HG02970 (cell line): ENCODE data around the gene DSCAML1.

Experiments used
- ATAC-seq: cut with Tn5 transposase; IDR thresholded peaks from one replicate; pipeline ENCODE4 v1.9.1; 2021; ENCODE audit warnings: mild to moderate bottlenecking, moderate library complexity, moderate number of reproducible peaks; ENCODE audit not compliant: unreplicated experiment, low FRiP score

Gene DSCAML1

DNA sequence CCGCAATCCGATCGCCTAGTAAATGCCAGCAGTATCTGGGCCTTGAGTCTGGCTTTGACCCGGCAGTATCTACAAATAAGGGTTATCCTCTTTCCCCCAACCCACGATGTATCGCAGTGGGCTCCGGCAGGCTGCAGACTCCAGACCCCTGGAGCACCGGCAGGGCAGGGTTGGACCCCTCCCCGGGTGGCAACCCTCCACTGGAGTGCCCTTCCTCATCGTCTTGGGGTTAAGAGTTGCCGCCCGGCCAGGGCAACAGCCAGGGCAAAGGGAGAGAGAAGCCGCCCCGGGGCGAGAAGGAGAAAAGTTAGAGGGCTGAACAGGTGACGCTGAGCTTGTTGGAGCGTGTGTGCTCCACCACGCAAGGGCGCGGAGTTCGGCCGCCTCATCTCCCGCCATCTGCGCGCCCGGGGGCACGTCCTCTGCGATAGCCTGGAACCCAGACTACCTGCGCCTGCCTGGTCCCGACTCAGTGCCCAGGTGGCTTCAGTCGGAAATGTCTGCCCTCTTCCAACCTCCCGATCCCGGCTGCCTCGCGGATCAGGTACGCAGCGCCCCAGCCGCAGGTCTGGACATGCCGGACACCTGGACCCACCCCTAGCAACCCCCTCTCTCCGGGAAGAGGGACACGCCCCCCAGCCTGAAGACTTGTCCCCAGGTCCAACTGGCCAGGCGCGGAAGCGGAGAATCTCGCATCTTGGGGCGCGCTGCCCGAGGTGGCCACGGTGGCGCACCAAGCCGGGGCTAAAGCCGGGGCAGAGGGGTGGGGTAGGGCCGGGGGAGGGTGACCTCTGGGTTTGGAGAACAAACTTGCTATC lies 1.2 kb downstream of the DSCAML1 start:
- ATAC-seq = no peak

DNA sequence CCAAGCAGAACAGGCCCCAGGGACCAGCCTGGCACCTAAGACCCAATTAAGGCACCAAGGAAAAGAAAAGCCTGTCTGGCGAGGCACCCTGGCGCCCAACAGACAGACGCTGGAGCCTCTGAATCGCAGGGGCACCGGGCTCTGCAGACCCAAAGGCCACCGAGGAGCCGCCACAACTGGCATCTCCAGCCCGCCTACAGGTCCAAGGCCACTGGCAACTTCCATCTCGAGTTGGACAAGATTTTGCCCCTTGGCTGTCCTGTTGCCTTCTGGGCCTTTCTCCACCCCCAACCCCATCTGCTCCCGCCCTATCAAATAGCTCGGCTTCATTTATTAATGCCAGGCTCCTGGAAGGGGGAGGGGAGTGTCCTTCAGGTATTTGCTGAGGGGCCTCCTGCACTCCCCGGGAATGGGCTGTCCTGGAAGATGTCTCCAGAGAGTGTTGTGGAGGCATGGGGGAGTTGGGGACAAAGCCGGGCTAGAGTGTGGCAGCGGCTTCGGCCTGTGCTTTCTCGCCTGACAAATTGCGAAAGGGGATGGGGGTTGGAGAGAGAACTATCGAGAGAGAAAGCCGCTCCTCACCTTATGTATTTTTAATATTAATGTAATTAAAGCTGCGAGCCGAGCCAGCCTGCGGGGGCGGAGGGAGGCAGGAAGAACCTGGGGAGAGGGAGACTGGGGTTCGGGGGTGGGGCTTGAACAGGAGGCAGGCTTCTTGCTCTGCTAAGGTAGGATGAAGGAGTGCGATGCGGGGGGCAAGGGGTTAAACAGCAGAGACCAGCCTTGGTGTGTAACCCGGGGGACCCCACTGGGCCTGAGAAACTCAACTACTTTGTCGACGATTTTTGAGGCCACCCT lies 2.0 kb downstream of the DSCAML1 start:
- ATAC-seq = no peak

- ATAC-seq = no peak
Observed at GRCh38 chr11:117794135-117794534, 2.9 kb downstream of the DSCAML1 start.

GRCh38 chr11:117793583-117793982 lies 3.4 kb downstream of the DSCAML1 start:
- no peak for ATAC-seq

GRCh38 chr11:117792992-117793391 lies 4.0 kb downstream of the DSCAML1 start:
- ATAC-seq = no peak

GRCh38 chr11:117792241-117792640 lies 4.8 kb downstream of the DSCAML1 start:
- no peak for ATAC-seq

- ATAC-seq = no peak
Observed at GRCh38 chr11:117790279-117790678, 6.7 kb downstream of the DSCAML1 start.

- no peak for ATAC-seq
Observed at GRCh38 chr11:117789241-117789640, 7.8 kb downstream of the DSCAML1 start.

GRCh38 chr11:117786135-117786870 lies 10.7 kb downstream of the DSCAML1 start:
- ATAC-seq = no peak

DNA sequence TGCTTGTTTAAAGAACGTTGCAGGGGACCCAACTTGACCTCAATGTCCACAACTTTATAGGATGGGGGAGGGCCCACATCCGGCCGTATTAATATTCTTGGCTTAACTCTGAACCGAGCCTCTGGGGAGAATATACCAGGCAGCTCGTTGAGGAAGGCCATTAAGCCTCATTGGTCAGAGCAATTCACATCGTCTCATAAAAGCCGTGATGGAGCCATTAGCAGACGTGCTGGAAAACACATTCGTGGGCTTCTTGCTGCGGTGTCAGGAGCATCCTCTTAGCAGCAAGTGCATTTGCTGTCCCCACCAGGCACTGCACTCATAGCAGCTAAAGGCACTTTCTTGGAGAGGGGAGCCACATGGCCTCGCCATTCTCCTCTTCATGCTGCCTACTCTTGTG lies 14.9 kb downstream of the DSCAML1 start:
- ATAC-seq = no peak

- no peak for ATAC-seq
Observed at GRCh38 chr11:117781627-117782026, 15.4 kb downstream of the DSCAML1 start.

DNA sequence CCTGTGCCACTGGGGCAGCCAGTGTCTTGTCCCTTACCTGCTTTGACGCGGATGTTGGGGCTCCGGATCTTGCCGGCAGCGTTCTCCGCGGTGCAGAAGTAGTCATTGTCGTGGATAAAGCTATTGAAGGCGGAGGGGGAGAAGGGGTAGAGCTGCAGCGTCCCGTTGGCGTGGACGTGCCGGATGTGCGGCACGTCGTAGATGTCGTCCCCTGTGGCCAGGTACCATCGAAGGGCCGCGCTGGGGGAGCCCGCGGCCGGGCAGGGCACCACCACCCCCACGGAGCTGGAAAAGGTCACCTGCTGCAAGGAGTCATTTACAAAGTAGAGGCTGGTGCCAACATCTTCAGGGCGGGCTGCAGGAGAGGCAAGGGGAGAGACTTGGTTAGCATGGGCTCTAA lies 16.6 kb downstream of the DSCAML1 start:
- ATAC-seq = no peak

DNA sequence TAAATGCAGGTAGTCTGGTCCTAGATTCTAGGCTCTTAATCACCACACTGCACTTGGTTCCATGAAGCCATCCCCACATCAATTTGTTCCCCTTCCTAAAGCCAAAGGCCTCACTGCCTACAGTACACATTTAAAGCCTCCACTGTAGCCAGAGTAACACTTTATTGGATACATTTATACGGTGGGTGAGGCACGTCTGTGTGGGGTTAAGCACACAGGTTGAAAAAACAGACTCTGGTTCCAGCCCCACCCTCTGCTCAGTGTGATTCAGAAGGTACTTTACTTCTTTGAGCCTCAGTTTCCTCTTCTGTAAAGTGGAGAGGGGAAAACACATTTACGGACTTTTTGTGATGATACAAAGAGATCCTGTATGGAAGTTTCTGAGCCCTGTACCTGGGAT lies 22.5 kb downstream of the DSCAML1 start:
- no peak for ATAC-seq

DNA sequence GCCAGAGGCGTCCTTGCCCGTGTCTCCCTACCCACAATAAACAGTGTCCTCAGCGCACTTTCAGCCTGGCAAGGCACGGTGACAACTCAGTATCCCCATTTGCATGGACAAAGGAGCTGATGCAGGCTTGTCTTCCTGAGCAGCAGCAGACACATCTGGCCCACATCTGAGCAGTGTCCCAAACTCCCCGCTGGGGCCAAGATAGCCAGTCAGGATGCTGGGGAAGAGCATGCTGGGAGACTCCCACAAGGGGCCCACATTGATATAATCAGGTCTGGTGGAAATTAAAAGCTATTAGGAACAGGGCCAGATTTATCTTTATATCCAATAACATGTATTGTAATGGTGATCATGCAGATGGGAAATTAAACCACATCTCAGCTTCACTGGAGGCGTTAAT lies 24.7 kb downstream of the DSCAML1 start:
- no peak for ATAC-seq

GRCh38 chr11:117771841-117772240 lies 25.2 kb downstream of the DSCAML1 start:
- no peak for ATAC-seq

DNA sequence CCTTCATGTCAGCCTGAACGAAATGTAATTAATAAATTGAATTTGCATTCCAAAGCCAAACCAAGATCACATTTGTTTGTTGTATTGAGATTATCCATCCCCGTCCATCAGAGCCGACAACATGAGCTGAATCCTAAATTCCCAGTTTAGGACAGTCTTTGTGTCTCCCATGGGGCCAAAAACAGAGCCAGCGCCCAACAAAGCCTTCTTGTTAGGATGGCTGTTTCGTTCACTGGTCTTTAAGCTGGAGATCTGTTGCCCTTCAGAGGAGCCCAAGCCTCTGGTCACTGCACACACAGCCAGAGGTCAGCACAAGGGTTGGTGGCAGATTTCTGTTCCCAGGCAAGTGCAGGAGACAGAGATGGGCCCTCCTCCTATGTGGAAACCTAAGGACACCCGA lies 25.8 kb downstream of the DSCAML1 start:
- no peak for ATAC-seq

- no peak for ATAC-seq
Observed at GRCh38 chr11:117770061-117770460, 27.0 kb downstream of the DSCAML1 start.

DNA sequence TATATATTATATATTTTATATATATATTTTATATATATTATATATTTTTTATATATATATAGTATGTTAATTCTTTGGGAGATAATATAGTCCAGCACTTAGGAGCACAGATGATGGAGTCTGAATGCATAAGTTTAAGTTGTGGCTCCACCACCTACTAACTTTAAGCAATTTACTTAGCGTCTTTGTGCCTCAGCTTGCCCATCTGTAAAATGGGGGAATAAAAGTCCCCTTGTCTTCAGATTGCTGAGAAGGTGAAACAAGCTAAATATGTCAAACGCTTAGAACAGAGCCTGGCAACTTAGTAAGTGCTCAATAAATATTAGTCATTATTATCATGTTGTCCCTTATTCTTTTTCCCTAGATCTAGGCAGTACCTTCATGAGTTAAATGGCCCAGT lies 27.5 kb downstream of the DSCAML1 start:
- no peak for ATAC-seq

GRCh38 chr11:117768506-117768905 lies 28.5 kb downstream of the DSCAML1 start:
- ATAC-seq = no peak

DNA sequence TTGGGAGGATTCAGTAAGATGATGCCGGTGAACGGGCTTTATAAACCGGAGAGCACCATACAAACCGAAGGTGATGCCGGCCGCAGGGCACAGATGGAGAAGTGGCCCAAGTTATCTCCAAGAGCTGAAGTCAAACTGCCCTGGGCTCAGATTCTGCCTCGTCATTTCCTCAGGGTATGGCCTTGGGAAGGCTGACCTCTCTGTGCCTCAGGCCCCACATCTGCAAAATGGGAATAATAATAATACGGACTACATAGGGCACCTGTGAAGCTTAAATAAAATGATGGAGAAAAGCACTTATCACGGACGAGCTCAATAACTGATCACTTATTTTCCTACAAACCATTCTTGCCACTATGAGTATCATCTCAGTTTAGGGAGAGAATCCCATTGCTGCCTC lies 29.9 kb downstream of the DSCAML1 start:
- no peak for ATAC-seq

DNA sequence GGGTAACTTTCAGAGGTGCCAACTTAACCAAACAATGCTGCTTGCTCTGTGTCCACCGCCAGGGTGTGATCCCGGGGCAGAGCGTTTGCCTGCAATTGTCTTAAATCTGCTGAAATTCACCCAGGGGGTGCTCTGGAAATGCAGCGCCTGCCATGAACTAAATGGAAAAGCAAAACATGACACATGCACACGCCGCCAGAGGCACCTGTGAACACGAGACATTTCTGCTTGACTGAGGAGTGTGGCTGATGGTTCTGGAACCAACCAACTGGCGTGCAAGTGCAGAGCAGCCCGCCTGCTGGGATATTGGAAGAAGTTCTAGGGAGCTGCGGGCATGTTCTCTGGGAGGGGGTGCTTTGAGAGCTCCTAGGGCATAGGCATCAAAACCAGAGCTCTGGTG lies 30.4 kb downstream of the DSCAML1 start:
- ATAC-seq = no peak
